ENCODE measurements around the gene CTDP1. TPM values are rescaled to one million over a fixed set of nuclear protein-coding genes. Genes with fewer than 3 reads are reported as not detected.

CTDP1 gene
- total and polyA plus RNA-seq, 2 experiments from 2014 or later: 20.4 to 20.6 TPM

GRCh38 chr18:79702906-79703305, 23.3 kb downstream of the CTDP1 start:
- no peak for DNase-seq (ENCODE audit: low spot score)
- no peaks in the 10 kb centered on the region for H3K27me3 ChIP-seq
- H3K9me3 ChIP-seq (ENCODE audit: low read depth): no peaks in the 10 kb centered on the region
- H3K27ac ChIP-seq: no peak overlapping the region
- no peaks in the 10 kb centered on the region for H3K4me1 ChIP-seq (ENCODE audit: insufficient read depth)
- peaks cover 2% of the 10 kb centered on the region for H3K79me2 ChIP-seq
- no peak overlapping the region for H3K4me3 ChIP-seq
- no peak for TF ChIP-seq CTCF (IDR thresholded peaks at IDR 0.05; ENCODE audit: poor library complexity)
- TF ChIP-seq EZH2 (IDR thresholded peaks at IDR 0.05; ENCODE audit: borderline replicate concordance): no peak
- no peak for TF ChIP-seq EZH2phosphoT487 (IDR thresholded peaks at IDR 0.05; ENCODE audit: low read depth, severe bottlenecking, unreplicated experiment)
- H4K20me1 ChIP-seq (ENCODE audit: insufficient read depth, poor library complexity, severe bottlenecking): no peaks in the 10 kb centered on the region
- no peaks in the 10 kb centered on the region for H3K9me2 ChIP-seq (replicated peaks; ENCODE audit: insufficient read depth)
- H2AFZ ChIP-seq: no peak overlapping the region
- 95% methylated on average over 5 of the region's 5 CpGs for WGBS (ENCODE audit: low lambda C conversion rate, missing lambda C conversion rate)
- no peaks in the 10 kb centered on the region for H3K36me3 ChIP-seq (replicated peaks; ENCODE audit: insufficient read depth, low read depth)
- H3K4me2 ChIP-seq: no peak overlapping the region

GRCh38 chr18:79704631-79705030, 25.0 kb downstream of the CTDP1 start:
- TF ChIP-seq CTCF (IDR thresholded peaks at IDR 0.05; ENCODE audit: poor library complexity) (no peak), EZH2 (IDR thresholded peaks at IDR 0.05; ENCODE audit: borderline replicate concordance) (no peak), EZH2phosphoT487 (IDR thresholded peaks at IDR 0.05; ENCODE audit: low read depth, severe bottlenecking, unreplicated experiment) (no peak)
- Histone ChIP-seq H3K79me2 (peaks cover 2% of the 10 kb centered on the region), H3K9me2 (replicated peaks; ENCODE audit: insufficient read depth) (no peaks in the 10 kb centered on the region), H3K27ac (no peak overlapping the region), H3K4me2 (no peak overlapping the region), H3K4me3 (no peak overlapping the region), H2AFZ (no peak overlapping the region), H3K27me3 (no peaks in the 10 kb centered on the region), H3K36me3 (replicated peaks; ENCODE audit: insufficient read depth, low read depth) (no peaks in the 10 kb centered on the region), H3K4me1 (ENCODE audit: insufficient read depth) (no peaks in the 10 kb centered on the region), H4K20me1 (ENCODE audit: insufficient read depth, poor library complexity, severe bottlenecking) (no peaks in the 10 kb centered on the region), H3K9me3 (ENCODE audit: low read depth) (no peaks in the 10 kb centered on the region)
- DNase-seq (ENCODE audit: low spot score): no peak
- WGBS (ENCODE audit: low lambda C conversion rate, missing lambda C conversion rate): 96% methylated on average over 24 of the region's 24 CpGs

GRCh38 chr18:79705272-79705671, 25.7 kb downstream of the CTDP1 start:
- H3K79me2 ChIP-seq: peaks cover 2% of the 10 kb centered on the region
- H3K9me3 ChIP-seq (ENCODE audit: low read depth): no peaks in the 10 kb centered on the region
- H3K27me3 ChIP-seq: no peaks in the 10 kb centered on the region
- no peak for TF ChIP-seq EZH2phosphoT487 (IDR thresholded peaks at IDR 0.05; ENCODE audit: low read depth, severe bottlenecking, unreplicated experiment)
- TF ChIP-seq CTCF (IDR thresholded peaks at IDR 0.05; ENCODE audit: poor library complexity): no peak
- no peak for TF ChIP-seq EZH2 (IDR thresholded peaks at IDR 0.05; ENCODE audit: borderline replicate concordance)
- no peaks in the 10 kb centered on the region for H3K4me1 ChIP-seq (ENCODE audit: insufficient read depth)
- whole genome bisulfite sequencing (ENCODE audit: low lambda C conversion rate, missing lambda C conversion rate): 98% methylated on average over 28 of the region's 28 CpGs
- no peak overlapping the region for H2AFZ ChIP-seq
- H3K27ac ChIP-seq: no peak overlapping the region
- no peak overlapping the region for H3K4me3 ChIP-seq
- H3K4me2 ChIP-seq: no peak overlapping the region
- no peaks in the 10 kb centered on the region for H4K20me1 ChIP-seq (ENCODE audit: insufficient read depth, poor library complexity, severe bottlenecking)
- no peaks in the 10 kb centered on the region for H3K36me3 ChIP-seq (replicated peaks; ENCODE audit: insufficient read depth, low read depth)
- no peak for DNase-seq (ENCODE audit: low spot score)
- H3K9me2 ChIP-seq (replicated peaks; ENCODE audit: insufficient read depth): no peaks in the 10 kb centered on the region

- no peaks in the 10 kb centered on the region for H4K20me1 ChIP-seq (ENCODE audit: insufficient read depth, poor library complexity, severe bottlenecking)
- H3K27ac ChIP-seq: no peak overlapping the region
- H3K27me3 ChIP-seq: no peaks in the 10 kb centered on the region
- H2AFZ ChIP-seq: no peak overlapping the region
- no peak overlapping the region for H3K4me2 ChIP-seq
- H3K9me2 ChIP-seq (replicated peaks; ENCODE audit: insufficient read depth): no peaks in the 10 kb centered on the region
- TF ChIP-seq EZH2 (IDR thresholded peaks at IDR 0.05; ENCODE audit: borderline replicate concordance) (no peak), CTCF (IDR thresholded peaks at IDR 0.05; ENCODE audit: poor library complexity) (no peak), EZH2phosphoT487 (IDR thresholded peaks at IDR 0.05; ENCODE audit: low read depth, severe bottlenecking, unreplicated experiment) (no peak)
- H3K9me3 ChIP-seq (ENCODE audit: low read depth): no peaks in the 10 kb centered on the region
- no peak for DNase-seq (ENCODE audit: low spot score)
- H3K36me3 ChIP-seq (replicated peaks; ENCODE audit: insufficient read depth, low read depth): no peaks in the 10 kb centered on the region
- H3K4me1 ChIP-seq (ENCODE audit: insufficient read depth): no peaks in the 10 kb centered on the region
- no peak overlapping the region for H3K4me3 ChIP-seq
- WGBS (ENCODE audit: low lambda C conversion rate, missing lambda C conversion rate): 97% methylated on average over 14 of the region's 14 CpGs
- peaks cover 2% of the 10 kb centered on the region for H3K79me2 ChIP-seq
Measured at GRCh38 chr18:79706006-79706405, 26.4 kb downstream of the CTDP1 start.

Data from hepatocyte (in vitro differentiated cells).